HG02943 (cell line): ENCODE measurements around the gene ISCA2.

Source experiments
- ATAC-seq: cut with Tn5 transposase; IDR thresholded peaks from one replicate; pipeline ENCODE4 v1.9.1; 2021; ENCODE audit warnings: mild to moderate bottlenecking, low read depth, moderate library complexity; ENCODE audit not compliant: unreplicated experiment

ISCA2 gene

DNA sequence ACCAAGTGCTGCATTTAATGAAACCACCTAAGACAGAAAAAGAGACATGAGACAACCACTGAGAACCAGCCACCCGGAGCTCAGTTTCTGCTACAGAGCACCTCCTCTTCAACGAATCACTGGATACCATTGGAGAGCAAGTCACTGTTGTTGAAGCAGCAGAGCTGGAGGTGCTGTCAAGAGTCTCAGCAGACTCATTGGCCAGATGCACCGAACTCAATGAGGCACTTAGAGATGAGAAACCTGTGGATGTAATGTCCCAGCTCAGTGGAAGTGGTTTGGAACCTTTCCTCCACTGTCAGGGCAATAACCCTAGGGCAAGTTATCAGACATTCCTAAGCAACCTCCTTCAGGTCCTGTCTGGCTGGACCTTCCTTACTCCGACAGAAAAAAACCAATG is 13.5 kb upstream of the ISCA2 start:
- ATAC-seq = no peak

- no peak for ATAC-seq
Measured at GRCh38 chr14:74482571-74482970, 11.0 kb upstream of the ISCA2 start.

GRCh38 chr14:74483321-74483720 is 10.2 kb upstream of the ISCA2 start:
- no peak for ATAC-seq

- no peak for ATAC-seq
Measured at GRCh38 chr14:74486164-74486563, 7.4 kb upstream of the ISCA2 start.

DNA sequence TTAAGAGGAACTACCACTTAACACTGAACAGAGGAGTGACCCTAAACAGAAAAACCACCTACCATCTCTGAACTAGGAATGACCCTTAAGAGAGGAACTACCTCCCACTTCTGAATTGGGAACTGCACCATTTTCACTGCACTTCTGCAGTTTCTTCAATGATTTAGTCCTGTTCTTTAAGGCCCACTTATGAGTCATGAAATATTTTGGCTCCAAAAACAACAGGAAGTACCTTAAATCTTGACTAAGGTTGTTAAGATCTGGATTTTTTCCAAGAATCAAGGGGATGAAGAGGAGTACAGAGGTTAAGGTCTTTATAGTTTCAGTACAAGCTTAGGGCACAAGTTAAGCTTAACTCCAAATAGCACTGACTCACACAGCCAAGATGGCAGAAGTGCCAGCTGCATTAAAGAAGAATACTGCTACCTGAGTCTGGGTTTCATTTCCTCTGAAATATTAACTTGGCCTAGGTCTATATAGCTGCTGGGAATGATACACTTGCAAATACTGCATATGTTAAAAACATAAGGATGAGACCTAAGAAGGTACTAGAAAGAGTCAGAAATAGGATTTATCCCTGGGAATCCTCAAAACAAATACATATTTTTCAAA is 4.7 kb upstream of the ISCA2 start:
- no peak for ATAC-seq

DNA sequence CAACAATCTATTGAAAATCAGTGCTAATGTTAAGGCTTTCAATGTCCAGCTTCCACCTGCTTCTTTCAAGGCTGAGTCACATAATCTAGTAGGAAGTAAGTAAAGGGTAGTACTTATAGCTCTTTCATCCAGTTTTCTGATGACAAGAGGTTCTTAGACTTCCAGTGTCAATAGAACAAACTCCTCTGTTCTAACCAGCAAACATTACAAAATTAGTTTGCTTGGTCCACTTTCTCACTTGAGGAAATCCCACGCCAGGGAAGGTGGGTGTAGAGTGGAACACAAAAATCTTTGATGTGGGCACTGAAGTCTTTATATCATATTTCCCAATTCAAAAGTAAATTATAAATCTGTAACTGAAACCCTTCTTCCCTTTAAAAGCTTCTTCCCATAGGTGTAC is 3.1 kb upstream of the ISCA2 start:
- ATAC-seq = no peak

GRCh38 chr14:74491956-74492775 is 1.4 kb upstream of the ISCA2 start:
- ATAC-seq = no peak

DNA sequence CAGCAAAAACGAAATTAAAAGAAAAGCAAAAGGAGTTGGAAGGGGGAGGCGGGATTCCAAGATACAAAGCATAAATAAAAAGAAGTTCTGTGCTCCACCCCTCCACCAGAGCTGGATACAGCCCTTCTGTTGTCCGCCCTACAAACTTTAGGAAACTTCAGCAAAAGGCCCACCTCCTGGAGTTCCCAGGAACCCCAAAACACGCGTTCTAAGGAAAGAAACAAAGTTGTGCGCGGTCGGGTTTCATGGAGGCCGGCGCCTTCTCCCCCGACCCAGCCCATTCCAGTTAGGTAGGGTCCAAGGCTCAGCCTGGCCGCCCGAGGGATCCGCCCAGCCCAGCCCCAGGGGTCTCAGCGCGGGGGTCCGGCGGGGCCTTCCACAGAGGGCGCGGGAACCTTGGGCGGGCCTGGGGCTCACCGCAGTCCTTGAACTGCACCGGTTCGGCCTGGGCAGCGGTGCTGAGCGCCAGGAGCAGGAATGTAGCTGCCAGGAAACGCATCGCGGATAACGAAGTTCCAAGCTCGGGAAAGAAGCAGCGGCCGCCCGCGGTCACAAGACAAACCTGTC is 706 bp upstream of the ISCA2 start, which contains the start of gene NPC2:
Gene NPC2 (minus strand): TSS at position 530 of the 567 bp plus-strand sequence. CDS start 31 bp downstream, at position 499.
- peak; percentile 12 for ATAC-seq

- ATAC-seq = no peak
Measured at GRCh38 chr14:74495356-74495755, 1.8 kb downstream of the ISCA2 start.

- no peak for ATAC-seq
Measured at GRCh38 chr14:74500417-74501134, 7.0 kb downstream of the ISCA2 start.

DNA sequence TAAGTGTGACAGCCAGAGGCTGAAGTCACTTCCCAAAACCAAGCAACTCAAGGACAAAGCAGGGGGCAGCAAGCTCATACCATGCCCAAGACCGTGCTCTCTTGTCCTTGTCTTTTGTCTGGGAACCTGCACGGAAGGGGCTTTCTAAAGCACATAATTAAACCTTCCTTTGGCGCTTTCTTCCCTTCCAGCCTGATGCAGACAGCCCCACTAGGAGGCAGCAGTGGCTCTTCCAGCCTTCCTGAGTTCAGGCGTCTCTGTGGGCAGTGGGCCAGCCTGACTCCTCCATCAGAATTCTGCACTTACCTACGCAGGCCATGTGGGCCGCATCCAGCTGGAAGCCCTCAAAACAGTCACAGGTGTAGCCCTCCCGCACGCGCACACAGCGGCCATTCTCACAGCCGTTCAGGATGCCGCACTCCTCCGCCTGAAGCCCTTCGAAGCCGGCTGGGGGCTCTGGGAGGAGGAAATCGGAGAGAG is 7.6 kb downstream of the ISCA2 start:
- ATAC-seq = no peak

- no peak for ATAC-seq
Measured at GRCh38 chr14:74501691-74502090, 8.1 kb downstream of the ISCA2 start.

GRCh38 chr14:74502236-74503019 is 8.9 kb downstream of the ISCA2 start:
- ATAC-seq = no peak

- no peak for ATAC-seq
Measured at GRCh38 chr14:74503291-74503937, 9.8 kb downstream of the ISCA2 start.

- no peak for ATAC-seq
Measured at GRCh38 chr14:74503938-74504335, 10.4 kb downstream of the ISCA2 start.

GRCh38 chr14:74504412-74504811 is 10.8 kb downstream of the ISCA2 start:
- ATAC-seq = no peak

DNA sequence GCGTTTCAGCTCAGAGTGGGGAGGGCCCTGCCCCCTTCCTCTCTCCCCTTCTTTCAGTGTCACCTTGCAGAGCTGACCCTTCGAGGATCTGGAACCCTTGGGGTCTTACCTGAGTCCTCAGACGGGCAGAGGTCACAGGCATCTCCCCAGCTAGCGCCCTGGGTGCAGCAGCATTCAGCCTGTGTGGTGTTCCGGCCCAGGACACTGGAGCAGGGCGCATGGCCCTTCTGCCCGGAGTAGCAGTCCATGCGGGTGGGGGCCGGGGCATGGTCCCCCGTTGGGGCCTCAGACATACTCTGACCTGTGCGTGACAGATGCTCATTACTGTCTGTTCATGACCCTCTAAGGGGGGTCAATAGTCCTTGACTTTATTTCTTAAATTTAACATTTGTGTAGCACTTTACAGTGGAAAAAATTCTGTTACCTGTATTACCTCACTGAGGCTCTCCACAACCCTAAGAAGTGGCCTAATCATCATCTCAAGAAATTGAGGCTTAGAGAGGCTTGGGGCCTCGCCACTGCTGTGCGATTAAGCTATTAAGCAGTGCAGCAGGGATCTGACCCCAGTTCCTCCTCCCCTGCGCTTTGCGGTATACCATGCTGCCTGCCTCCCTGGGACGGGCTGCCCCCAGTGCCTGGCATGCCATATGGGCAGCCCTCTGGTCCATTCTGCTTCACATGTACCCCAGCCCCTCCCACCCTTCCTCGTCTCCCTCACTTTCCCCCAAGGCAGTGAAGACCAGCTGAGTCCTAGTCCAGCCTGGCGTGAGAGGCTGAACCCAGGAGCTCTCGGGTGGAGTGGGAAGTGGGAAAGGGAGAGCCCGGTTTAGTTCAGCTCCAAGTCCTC is 11.5 kb downstream of the ISCA2 start:
- ATAC-seq = no peak

GRCh38 chr14:74505831-74506230 is 12.3 kb downstream of the ISCA2 start:
- no peak for ATAC-seq

DNA sequence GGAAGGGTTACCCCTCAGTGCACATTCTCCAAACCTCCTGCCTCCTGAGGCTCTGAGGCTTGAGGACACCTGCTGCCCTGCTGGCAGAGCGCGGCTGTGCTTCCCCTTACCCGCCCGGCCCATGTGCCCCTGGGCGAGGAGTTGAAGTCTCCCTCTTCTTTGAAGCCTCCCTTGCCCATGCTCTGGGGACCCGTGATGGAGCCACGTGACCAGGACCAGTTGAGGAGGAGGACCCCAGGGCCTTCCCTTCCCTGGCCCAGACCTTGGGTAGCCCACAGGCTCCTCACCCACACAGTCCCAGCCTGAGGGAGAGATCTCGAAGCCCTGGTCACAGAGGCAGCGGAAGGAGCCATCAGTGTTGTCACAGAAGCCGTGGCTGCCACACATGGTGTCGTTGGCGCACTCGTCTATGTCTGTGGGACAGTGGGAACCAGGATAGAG is 12.9 kb downstream of the ISCA2 start:
- no peak for ATAC-seq
